ENCODE data around the gene TNRC18. TPM values are rescaled to one million over a fixed set of nuclear protein-coding genes. Genes with fewer than 3 reads are reported as not detected.

Gene TNRC18
- polyA plus RNA-seq, 1 donor from 2014 or later: 23.6 TPM

DNA sequence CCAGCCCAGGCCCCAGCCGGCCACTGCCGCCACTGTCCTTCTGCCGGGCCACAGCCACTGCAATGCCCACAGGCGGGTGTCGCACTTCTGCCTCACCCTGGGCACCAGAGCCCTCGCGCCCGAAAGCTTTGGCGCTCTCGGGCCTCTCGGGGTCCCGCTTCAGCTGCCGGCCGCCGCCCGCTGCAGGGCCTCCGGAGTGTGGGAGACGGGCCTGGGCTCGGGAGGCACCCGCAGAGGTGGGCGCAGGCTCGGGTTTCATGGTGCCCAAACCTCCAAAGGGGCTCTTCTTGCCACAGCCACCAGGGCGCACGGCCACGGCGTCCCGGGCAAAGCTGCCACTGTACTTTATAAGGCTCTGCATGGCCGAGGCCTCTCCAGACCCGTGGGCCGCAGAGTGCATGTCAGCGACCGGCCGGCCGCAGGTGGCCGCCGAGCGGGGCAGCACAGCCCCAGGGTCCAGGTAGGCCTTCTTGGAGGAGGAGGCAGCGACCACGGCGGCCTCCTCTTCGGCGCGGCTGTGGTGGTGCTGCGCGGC, 35.9 kb downstream of the TNRC18 start:
- no peak overlapping the region for H3K9ac ChIP-seq (ENCODE audit: low read length)
- H3K79me2 ChIP-seq (replicated peaks; ENCODE audit: insufficient read depth, low read length): peaks cover 64% of the 10 kb centered on the region
- no peaks in the 10 kb centered on the region for H3K9me3 ChIP-seq (ENCODE audit: low read length)
- no peaks in the 10 kb centered on the region for H3K9me2 ChIP-seq (ENCODE audit: insufficient read depth, low read length)
- no peak overlapping the region for H3K4me3 ChIP-seq (ENCODE audit: low read length)
- TF ChIP-seq RAD21 (conservative IDR thresholded peaks at IDR 0.05) (no peak), EP300 (conservative IDR thresholded peaks at IDR 0.05; ENCODE audit: poor library complexity, severe bottlenecking) (no peak), TAF1 (IDR thresholded peaks at IDR 0.05; ENCODE audit: low read depth) (no peak), MXI1 (conservative IDR thresholded peaks at IDR 0.05; ENCODE audit: poor library complexity, severe bottlenecking) (no peak), SMC3 (conservative IDR thresholded peaks at IDR 0.05; ENCODE audit: poor library complexity) (no peak), EZH2 (IDR thresholded peaks at IDR 0.05; ENCODE audit: borderline replicate concordance, insufficient read depth, low read length, poor library complexity, severe bottlenecking) (no peak), POLR2AphosphoS5 (IDR thresholded peaks at IDR 0.05) (no peak)
- TF ChIP-seq, protein P1, sequence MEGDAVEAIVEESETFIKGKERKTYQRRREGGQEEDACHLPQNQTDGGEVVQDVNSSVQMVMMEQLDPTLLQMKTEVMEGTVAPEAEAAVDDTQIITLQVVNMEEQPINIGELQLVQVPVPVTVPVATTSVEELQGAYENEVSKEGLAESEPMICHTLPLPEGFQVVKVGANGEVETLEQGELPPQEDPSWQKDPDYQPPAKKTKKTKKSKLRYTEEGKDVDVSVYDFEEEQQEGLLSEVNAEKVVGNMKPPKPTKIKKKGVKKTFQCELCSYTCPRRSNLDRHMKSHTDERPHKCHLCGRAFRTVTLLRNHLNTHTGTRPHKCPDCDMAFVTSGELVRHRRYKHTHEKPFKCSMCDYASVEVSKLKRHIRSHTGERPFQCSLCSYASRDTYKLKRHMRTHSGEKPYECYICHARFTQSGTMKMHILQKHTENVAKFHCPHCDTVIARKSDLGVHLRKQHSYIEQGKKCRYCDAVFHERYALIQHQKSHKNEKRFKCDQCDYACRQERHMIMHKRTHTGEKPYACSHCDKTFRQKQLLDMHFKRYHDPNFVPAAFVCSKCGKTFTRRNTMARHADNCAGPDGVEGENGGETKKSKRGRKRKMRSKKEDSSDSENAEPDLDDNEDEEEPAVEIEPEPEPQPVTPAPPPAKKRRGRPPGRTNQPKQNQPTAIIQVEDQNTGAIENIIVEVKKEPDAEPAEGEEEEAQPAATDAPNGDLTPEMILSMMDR (IDR thresholded peaks at IDR 0.05; ENCODE audit: poor library complexity, severe bottlenecking): no peak
- TF ChIP-seq, protein P2, sequence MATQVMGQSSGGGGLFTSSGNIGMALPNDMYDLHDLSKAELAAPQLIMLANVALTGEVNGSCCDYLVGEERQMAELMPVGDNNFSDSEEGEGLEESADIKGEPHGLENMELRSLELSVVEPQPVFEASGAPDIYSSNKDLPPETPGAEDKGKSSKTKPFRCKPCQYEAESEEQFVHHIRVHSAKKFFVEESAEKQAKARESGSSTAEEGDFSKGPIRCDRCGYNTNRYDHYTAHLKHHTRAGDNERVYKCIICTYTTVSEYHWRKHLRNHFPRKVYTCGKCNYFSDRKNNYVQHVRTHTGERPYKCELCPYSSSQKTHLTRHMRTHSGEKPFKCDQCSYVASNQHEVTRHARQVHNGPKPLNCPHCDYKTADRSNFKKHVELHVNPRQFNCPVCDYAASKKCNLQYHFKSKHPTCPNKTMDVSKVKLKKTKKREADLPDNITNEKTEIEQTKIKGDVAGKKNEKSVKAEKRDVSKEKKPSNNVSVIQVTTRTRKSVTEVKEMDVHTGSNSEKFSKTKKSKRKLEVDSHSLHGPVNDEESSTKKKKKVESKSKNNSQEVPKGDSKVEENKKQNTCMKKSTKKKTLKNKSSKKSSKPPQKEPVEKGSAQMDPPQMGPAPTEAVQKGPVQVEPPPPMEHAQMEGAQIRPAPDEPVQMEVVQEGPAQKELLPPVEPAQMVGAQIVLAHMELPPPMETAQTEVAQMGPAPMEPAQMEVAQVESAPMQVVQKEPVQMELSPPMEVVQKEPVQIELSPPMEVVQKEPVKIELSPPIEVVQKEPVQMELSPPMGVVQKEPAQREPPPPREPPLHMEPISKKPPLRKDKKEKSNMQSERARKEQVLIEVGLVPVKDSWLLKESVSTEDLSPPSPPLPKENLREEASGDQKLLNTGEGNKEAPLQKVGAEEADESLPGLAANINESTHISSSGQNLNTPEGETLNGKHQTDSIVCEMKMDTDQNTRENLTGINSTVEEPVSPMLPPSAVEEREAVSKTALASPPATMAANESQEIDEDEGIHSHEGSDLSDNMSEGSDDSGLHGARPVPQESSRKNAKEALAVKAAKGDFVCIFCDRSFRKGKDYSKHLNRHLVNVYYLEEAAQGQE (IDR thresholded peaks at IDR 0.05; ENCODE audit: borderline replicate concordance): no peak
- H3K27me3 ChIP-seq (ENCODE audit: insufficient read depth, low read depth, low read length): no peaks in the 10 kb centered on the region
- no peak overlapping the region for H2AFZ ChIP-seq (ENCODE audit: low read depth, low read length)
- H3K36me3 ChIP-seq (ENCODE audit: insufficient read depth, low read length): no peaks in the 10 kb centered on the region
- H4K20me1 ChIP-seq (ENCODE audit: insufficient read depth): no peaks in the 10 kb centered on the region
- H3K4me2 ChIP-seq (ENCODE audit: low read length): no peak overlapping the region
- no peak overlapping the region for H3K27ac ChIP-seq (ENCODE audit: low read length)
- no peaks in the 10 kb centered on the region for H3F3A ChIP-seq (ENCODE audit: insufficient read depth, low read length, poor library complexity, severe bottlenecking)

DNA sequence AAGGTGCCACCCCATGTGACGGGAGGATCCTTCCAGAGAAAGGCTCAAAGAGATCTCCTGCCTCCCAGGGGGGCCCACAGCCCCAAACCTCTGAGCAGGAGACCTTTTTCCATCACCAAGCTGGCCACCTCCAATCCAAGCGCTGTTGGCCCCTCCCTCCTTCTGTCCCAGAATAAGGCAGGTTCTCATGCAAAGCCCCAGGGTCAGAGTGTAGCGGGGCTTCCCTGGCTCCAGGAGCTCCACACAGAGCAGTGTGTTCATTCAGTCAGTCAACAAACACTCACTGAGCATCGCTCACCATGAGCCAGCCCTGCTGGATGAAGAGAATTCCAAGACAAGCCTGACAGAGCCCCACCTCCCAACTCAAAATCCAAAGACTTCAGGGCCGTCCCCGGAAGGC, 39.0 kb downstream of the TNRC18 start:
- Histone ChIP-seq H3K9me2 (ENCODE audit: insufficient read depth, low read length) (no peaks in the 10 kb centered on the region), H3K4me2 (ENCODE audit: low read length) (no peak overlapping the region), H3K4me3 (ENCODE audit: low read length) (no peak overlapping the region), H3K36me3 (ENCODE audit: insufficient read depth, low read length) (no peaks in the 10 kb centered on the region), H3F3A (ENCODE audit: insufficient read depth, low read length, poor library complexity, severe bottlenecking) (no peaks in the 10 kb centered on the region), H3K79me2 (replicated peaks; ENCODE audit: insufficient read depth, low read length) (peaks cover 72% of the 10 kb centered on the region), H3K9ac (ENCODE audit: low read length) (no peak overlapping the region), H3K27ac (ENCODE audit: low read length) (no peak overlapping the region), H2AFZ (ENCODE audit: low read depth, low read length) (no peak overlapping the region), H4K20me1 (ENCODE audit: insufficient read depth) (no peaks in the 10 kb centered on the region), H3K27me3 (ENCODE audit: insufficient read depth, low read depth, low read length) (no peaks in the 10 kb centered on the region), H3K9me3 (ENCODE audit: low read length) (no peaks in the 10 kb centered on the region)
- TF ChIP-seq RAD21 (conservative IDR thresholded peaks at IDR 0.05) (no peak), TAF1 (IDR thresholded peaks at IDR 0.05; ENCODE audit: low read depth) (no peak)
